Neutrophil (primary cell): ENCODE measurements around the gene OIP5.

Experiments
- H3K27ac ChIP-seq: fragments of 200-600 bp; sonication (generic); 2 replicates; pipeline ENCODE4 v1.5.1; 2016; ENCODE audit warnings: mild to moderate bottlenecking, moderate library complexity
- H3K27me3 ChIP-seq: fragments of 200-600 bp; sonication (generic); 2 replicates; pipeline ENCODE4 v1.6.0; 2016; ENCODE audit warnings: mild to moderate bottlenecking
- H3K36me3 ChIP-seq: fragments of 200-600 bp; sonication (generic); 2 replicates; pipeline ENCODE4 v1.5.1; 2017
- H3K4me1 ChIP-seq, 2 experiments: fragments of 200-600 bp in 1 of 2; sonication (generic) in 1 of 2; 1 replicate in 1 of 2; 2 replicates in 1 of 2; pipeline versions ENCODE4 v1.5.1 to v1.6.1; 2013 to 2016; ENCODE audit warnings: low read depth in 1 of 2, low read length in 1 of 2, mild to moderate bottlenecking in 1 of 2, moderate library complexity in 1 of 2; ENCODE audit not compliant: control insufficient read depth in 1 of 2, insufficient read depth in 1 of 2
- H3K4me3 ChIP-seq, 2 experiments: fragments of 200-600 bp in 1 of 2; sonication (generic) in 1 of 2; 1 replicate in 1 of 2; 2 replicates in 1 of 2; pipeline ENCODE4 v1.5.1; 2013 to 2016; ENCODE audit warnings: low read depth in 1 of 2, low read length in 1 of 2, mild to moderate bottlenecking in 1 of 2, moderate library complexity in 1 of 2
- H3K9me3 ChIP-seq: fragments of 200-600 bp; sonication (generic); 2 replicates; pipeline ENCODE4 v1.5.1; 2016
- TF ChIP-seq, protein P1 (sequence below): fragments of 200-600 bp; sonication (generic); IDR thresholded peaks from 2 replicates; pipeline ENCODE4 v1.5.1; 2016; ENCODE audit warnings: antibody characterized with exemption

Gene OIP5

DNA sequence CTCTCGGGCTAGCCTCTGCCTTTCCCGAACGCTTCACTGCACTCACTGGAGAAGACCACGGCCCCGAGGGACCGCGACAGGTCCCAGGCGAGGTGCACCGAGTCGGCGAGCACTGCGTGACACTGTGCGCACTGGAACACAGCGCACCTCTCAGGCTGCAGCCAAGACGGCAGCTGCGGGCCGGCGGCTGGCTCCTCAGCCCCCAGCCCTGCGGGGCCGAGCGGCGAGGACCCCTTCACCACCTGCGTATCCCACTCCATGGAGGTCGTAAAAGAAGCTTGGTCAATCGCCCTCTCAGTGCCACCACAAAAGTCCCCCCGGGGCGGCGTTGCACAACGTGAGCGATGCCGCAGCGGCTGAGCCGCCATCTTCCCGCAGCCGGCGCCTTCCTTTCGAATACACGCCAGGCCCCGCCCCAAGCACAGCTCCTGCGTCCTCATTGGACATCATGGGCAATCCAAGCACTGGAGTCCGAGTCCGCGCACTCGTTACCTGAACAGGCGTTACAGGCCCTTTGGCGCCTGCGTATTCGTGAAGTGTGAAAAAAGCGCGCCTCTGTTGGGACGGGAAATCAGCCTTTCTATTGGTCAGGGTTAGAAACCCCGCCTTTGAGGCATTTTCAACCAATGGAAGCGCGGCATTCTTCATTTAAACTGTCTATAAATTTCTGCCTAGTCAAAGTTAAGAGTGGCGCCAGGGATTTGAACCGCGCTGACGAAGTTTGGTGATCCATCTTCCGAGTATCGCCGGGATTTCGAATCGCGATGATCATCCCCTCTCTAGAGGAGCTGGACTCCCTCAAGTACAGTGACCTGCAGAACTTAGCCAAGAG lies at the start of gene OIP5, which contains the start of gene NUSAP1:
TSS of gene OIP5 (minus strand) at position 398 of the 832 bp plus-strand sequence. CDS start at position 368, 30 bp downstream.
TSS of gene NUSAP1 (plus strand) at position 688 of the 832 bp plus-strand sequence. CDS start at position 765, 77 bp downstream.
- Histone ChIP-seq H3K4me1 (peaks cover 30% of the 10 kb centered on the region in 2 experiments), H3K27me3 (no peaks in the 10 kb centered on the region), H3K27ac (peak within 1 kb of the TSS; percentile 76), H3K36me3 (no peaks in the 10 kb centered on the region), H3K4me3 (peak within 1 kb of the TSS; percentile 95 to 100), H3K9me3 (no peaks in the 10 kb centered on the region)
- TF ChIP-seq, protein P1, sequence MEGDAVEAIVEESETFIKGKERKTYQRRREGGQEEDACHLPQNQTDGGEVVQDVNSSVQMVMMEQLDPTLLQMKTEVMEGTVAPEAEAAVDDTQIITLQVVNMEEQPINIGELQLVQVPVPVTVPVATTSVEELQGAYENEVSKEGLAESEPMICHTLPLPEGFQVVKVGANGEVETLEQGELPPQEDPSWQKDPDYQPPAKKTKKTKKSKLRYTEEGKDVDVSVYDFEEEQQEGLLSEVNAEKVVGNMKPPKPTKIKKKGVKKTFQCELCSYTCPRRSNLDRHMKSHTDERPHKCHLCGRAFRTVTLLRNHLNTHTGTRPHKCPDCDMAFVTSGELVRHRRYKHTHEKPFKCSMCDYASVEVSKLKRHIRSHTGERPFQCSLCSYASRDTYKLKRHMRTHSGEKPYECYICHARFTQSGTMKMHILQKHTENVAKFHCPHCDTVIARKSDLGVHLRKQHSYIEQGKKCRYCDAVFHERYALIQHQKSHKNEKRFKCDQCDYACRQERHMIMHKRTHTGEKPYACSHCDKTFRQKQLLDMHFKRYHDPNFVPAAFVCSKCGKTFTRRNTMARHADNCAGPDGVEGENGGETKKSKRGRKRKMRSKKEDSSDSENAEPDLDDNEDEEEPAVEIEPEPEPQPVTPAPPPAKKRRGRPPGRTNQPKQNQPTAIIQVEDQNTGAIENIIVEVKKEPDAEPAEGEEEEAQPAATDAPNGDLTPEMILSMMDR, result peak; percentile 70

GRCh38 chr15:41377978-41378377 lies 45.6 kb upstream of the OIP5 start:
- Histone ChIP-seq H3K36me3 (peaks cover 23% of the 10 kb centered on the region), H3K27me3 (no peaks in the 10 kb centered on the region), H3K27ac (no peak overlapping the region), H3K4me3 (no peak overlapping the region), H3K9me3 (no peaks in the 10 kb centered on the region), H3K4me1 (peaks cover 2 to 7% of the 10 kb centered on the region in 2 experiments)
- TF ChIP-seq, protein P1, result no peak

DNA sequence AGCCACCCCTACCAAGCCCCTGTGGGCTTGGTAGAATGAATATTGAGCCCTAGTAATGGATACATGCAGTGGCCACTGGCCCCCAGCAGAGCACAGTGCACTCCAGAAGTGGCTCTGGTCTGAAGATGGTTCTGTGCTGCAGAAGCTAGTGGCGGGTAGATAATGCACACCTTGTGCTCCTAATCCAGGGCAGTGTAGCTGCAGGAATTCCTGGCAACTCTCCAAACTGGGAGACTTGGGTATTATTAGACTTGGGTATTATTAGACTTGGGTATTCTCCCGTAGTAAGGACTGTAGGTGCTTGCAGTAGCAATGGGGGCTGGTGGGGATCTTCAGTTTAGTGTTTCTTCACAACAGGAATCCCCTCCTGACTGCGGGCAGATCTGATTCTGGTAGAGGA lies 35.0 kb upstream of the OIP5 start:
- TF ChIP-seq, protein P1, result no peak
- no peak overlapping the region for H3K27ac ChIP-seq
- no peaks in the 10 kb centered on the region for H3K27me3 ChIP-seq
- no peaks in the 10 kb centered on the region for H3K9me3 ChIP-seq
- no peaks in the 10 kb centered on the region for H3K4me1 ChIP-seq
- H3K4me3 ChIP-seq, result no peak overlapping the region
- H3K36me3 ChIP-seq, result peaks cover 50% of the 10 kb centered on the region

- Histone ChIP-seq H3K36me3 (peaks cover 33% of the 10 kb centered on the region), H3K27ac (no peak overlapping the region), H3K4me1 (no peaks in the 10 kb centered on the region), H3K4me3 (no peak overlapping the region), H3K27me3 (no peaks in the 10 kb centered on the region), H3K9me3 (no peaks in the 10 kb centered on the region)
- TF ChIP-seq, protein P1, result no peak
These were observed 22.0 kb upstream of the OIP5 start for GRCh38 chr15:41354371-41354770.

DNA sequence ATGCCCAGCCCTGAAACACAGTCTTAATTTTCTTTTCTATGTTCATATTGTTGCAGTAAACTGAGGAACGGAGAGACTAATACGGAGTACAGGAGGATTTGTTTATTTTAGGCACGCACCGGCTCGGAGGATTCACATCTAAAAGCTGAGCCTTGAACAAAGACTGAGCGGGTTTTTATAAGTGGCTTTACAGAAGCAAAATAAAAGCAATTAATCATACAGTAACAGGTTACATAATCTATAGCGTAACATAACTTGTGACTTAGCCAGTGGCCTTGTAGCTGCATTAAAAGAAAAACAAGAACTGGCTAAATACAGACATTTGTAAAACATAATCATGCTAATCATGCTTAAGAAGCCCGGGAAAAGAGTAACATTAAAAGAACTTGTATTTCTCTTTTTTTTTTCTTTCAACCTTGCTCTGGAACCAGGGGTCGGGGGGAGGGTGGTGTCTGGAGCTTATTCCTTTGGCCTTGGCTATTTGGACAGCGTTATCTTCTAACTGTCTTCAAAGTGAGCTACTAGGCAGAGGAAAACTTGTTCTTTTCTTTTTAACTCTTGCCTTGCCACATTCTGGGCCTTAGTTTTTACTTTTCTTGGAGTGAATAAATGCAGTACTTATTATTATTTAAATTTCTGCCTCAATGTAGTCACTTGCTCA lies 17.8 kb upstream of the OIP5 start:
- Histone ChIP-seq H3K27me3 (no peaks in the 10 kb centered on the region), H3K36me3 (peaks cover 21% of the 10 kb centered on the region), H3K9me3 (no peaks in the 10 kb centered on the region), H3K4me1 (no peaks in the 10 kb centered on the region), H3K27ac (no peak overlapping the region), H3K4me3 (no peak overlapping the region)
- TF ChIP-seq, protein P1, result no peak
